Activated CD8-positive, alpha-beta memory T cell treated with anti-CD3 and anti-CD28 coated beads, Interleukin-2, amount 10 ng/mL, durations not matched to agents 7 days and 5 days (primary cell): Measurements from ENCODE around the gene KMT2A. TPM values are rescaled to one million over a fixed set of nuclear protein-coding genes. Genes with fewer than 3 reads are reported as not detected.
"Not testable (repeated sequence)": the region's sequence is repeated elsewhere in the genome, so short reads cannot be mapped to it uniquely, and the experiment has no call there.

Source experiments
- ATAC-seq: fragments of 150-1000 bp; cut with Tn5 transposase; one replicate; pipeline ENCODE4 v1.10.0; 2021; ENCODE audit warnings: moderate library complexity
- CTCF ChIA-PET: fragments of 350-600 bp; sonication (Branson Sonifier 250); formaldehyde crosslinking; loops from one replicate; lab custom pipeline; 2021; ENCODE audit warnings: antibody characterized with exemption; lab: Charles Lee
- DNase-seq: peaks from one replicate; pipeline ENCODE4 v3.0.0-alpha.2; 2020
- H3K27ac Mint-ChIP-seq: one replicate; pipeline ENCODE4 v1.8.0; 2021; ENCODE audit warnings: mild to moderate bottlenecking, mixed read lengths
- H3K27me3 Mint-ChIP-seq: one replicate; pipeline ENCODE4 v1.8.0; 2021; ENCODE audit warnings: mixed read lengths
- H3K36me3 Mint-ChIP-seq: one replicate; pipeline ENCODE4 v1.8.0; 2021; ENCODE audit warnings: mild to moderate bottlenecking, mixed read lengths
- H3K4me1 Mint-ChIP-seq: one replicate; pipeline ENCODE4 v1.8.0; 2021; ENCODE audit warnings: mixed read lengths
- H3K4me3 Mint-ChIP-seq: one replicate; pipeline ENCODE4 v1.8.0; 2021; ENCODE audit warnings: mild to moderate bottlenecking, moderate library complexity, mixed read lengths
- H3K9me3 Mint-ChIP-seq: one replicate; pipeline ENCODE4 v1.8.0; 2022; ENCODE audit warnings: low read depth, mixed read lengths
- total RNA-seq, 2 experiments: library from RNA; stranded (reverse); gene quantifications; one replicate each; pipeline ENCODE4 v1.2.3, GENCODE V29; 2021

Gene KMT2A
- total RNA-seq, 2 experiments from 2014 or later: 116 to 125 TPM

DNA sequence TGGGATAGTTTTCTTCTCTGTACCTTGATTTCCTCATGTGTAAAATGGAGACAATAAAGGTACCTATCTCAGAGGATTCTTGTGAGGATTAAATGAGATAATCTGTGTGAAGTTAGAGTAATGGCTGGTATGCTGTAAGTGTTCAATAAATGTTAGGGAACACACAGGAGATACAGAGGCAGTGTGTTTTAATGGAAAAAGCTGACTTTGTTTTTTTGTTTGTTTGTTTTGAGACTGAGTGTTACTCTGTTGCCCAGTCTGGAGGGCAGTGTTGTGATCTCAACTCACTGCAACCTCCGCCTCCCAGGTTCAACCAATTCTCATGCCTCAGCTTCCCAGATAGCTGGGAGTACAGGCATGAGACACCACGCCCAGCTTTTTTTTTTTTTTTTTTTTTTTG is 133.4 kb downstream of the KMT2A start:
- ATAC-seq (no peak), DNase-seq (no peak)
- Mint-ChIP-seq H3K27ac (no peak overlapping the region), H3K4me1 (peaks cover 40% of the 10 kb centered on the region), H3K36me3 (peaks cover 4% of the 10 kb centered on the region), H3K9me3 (no peaks in the 10 kb centered on the region), H3K27me3 (no peaks in the 10 kb centered on the region), H3K4me3 (no peak overlapping the region)
- CTCF ChIA-PET: interaction anchor here (0.6 to 1.4 kb wide), 3 partner anchors 25 to 373 kb away, joined by 3 to 5 read pairs (median 3); no protein-coding TSS in a partner anchor

DNA sequence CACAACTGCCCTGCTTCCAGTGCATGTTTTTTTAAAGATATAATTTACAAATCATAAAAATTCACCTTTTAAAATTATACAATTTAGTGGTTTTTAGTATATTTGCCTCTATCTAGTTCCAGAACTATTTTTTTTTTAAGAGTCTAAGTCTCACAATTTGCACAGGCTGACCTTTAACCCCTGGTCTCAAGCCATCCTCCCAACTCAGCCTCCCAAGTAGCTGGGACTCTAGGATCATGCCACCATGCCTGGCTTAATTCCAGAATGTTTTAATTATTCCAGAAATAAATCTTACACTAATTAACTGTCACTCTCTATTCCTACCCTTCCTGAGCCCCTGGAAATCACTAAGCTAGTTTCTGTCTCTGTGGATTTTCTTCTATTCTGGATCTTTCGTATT is 134.5 kb downstream of the KMT2A start:
- Mint-ChIP-seq H3K36me3 (peaks cover 4% of the 10 kb centered on the region), H3K9me3 (no peaks in the 10 kb centered on the region), H3K4me1 (peaks cover 45% of the 10 kb centered on the region), H3K4me3 (no peak overlapping the region), H3K27me3 (no peaks in the 10 kb centered on the region), H3K27ac (no peak overlapping the region)
- CTCF ChIA-PET: interaction anchor here (1.1 to 1.3 kb wide), 2 partner anchors 38 to 119 kb away, joined by 5 read pairs; no protein-coding TSS in a partner anchor
- DNase-seq (no peak), ATAC-seq (no peak)

DNA sequence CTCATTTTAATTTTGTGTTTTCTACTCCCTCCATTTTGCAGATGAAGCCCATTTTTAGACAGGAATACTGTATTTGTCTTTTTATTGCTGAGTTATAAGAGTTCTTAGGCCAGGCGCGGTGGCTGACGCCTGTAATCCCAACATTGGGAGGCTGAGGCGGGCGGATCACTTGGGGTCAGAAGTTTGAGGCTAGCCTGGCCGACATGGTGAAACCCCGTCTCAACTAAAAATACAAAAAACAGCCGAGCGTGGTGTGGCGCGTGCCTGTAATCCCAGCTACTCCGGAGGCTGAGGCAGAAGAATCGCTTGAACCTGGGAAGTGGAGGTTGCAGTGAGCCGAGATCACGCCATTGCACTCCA is 135.4 kb downstream of the KMT2A start:
- not testable (repeated sequence) for H3K9me3 Mint-ChIP-seq, ATAC-seq, H3K27me3 Mint-ChIP-seq, H3K36me3 Mint-ChIP-seq
- peak; percentile 46 for DNase-seq
- CTCF ChIA-PET: interaction anchor here (1.1 to 1.5 kb wide), 2 partner anchors 38 to 400 kb away, joined by 3 to 5 read pairs; no protein-coding TSS in a partner anchor
- Mint-ChIP-seq H3K4me1 (peaks cover 46% of the 10 kb centered on the region), H3K27ac (peak overlapping the region; percentile 94), H3K4me3 (peak overlapping the region; percentile 90)

DNA sequence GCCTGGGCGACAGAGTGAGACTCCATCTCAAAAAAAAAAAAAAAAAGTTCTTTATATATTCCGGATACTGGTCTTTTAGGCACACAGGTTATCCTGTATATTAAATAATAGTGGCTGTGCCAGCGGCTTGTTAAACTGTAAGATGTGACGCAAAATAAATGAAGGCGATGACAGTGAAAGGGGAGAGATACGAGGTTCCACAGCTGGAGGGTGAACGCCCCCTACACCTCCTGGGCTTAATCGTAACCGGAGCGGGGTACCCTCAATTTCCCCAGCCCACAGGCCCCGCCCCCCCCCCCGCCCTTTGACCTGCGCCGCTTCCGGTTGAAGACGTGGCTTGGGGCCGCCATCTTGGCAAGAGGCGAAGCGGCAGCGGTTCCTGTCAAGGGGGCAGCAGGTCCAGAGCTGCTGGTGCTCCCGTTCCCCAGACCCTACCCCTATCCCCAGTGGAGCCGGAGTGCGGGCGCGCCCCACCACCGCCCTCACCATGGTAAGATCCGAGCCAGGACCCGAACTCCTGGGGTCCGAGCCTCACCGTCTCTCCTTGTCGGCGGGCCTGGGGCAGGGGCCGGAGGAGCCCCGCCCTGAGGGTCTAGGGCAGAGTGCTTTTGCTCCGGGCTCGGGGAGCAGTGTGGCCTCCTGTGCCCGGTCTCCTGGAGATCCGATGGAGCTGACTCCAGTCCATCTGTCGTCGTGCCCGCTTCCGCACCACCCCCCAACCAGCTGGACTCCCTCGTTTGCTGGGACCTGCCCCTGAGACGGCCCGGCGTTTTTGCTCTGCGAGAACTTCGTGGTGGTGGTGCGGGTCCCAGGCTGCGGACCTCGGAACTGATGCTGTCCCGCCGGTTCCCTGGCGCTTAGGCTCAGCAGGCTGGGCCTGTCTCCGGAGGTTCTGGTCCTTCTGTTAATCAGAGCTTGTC is 136.0 kb downstream of the KMT2A start, which contains the start of gene ARCN1:
Gene ARCN1 (plus strand): TSS at position 349 of the 920 bp plus-strand sequence. CDS start 139 bp downstream, at position 488.
- ATAC-seq (peak; percentile 77), DNase-seq (peak; percentile 87)
- peak within 1 kb of the TSS; percentile 90 for H3K4me3 Mint-ChIP-seq
- H3K27me3 Mint-ChIP-seq: no peaks in the 10 kb centered on the region
- H3K4me1 Mint-ChIP-seq: peaks cover 49% of the 10 kb centered on the region
- H3K36me3 Mint-ChIP-seq: peaks cover 13% of the 10 kb centered on the region
- no peaks in the 10 kb centered on the region for H3K9me3 Mint-ChIP-seq
- CTCF ChIA-PET: interaction anchor here (0.9 to 1.5 kb wide), 6 partner anchors 20 to 401 kb away, joined by 3 to 5 read pairs (median 3); no protein-coding TSS in a partner anchor
- peak within 1 kb of the TSS; percentile 94 for H3K27ac Mint-ChIP-seq

DNA sequence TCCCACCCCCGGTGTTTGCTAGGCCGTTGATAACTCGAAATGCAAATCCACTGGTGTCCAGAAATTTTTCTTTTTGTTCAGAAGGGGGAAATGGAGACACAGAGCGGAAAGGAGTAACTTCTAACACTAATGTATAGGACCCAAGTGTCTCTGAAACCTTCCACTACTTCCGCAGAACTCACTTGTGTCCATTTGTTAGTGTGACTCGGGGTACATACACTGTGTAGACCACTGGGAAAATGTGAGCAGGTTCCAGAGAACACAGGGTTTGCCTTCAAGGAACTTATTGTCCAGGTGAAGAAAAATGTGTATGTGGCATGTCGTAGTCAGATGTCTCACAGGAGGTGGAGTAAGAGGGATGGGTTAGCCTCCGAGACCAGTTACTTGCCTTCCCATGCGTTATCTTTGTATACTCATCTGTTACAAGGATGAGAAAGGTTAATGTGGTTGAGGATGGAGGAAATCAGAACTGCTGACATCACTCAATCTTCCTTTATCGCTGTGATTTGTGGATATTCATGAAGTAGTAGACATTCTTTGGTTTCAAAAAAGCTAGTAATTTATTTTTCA is 136.8 kb downstream of the KMT2A start:
- CTCF ChIA-PET: interaction anchor here (0.9 to 2.6 kb wide), 6 partner anchors 20 to 402 kb away, joined by 3 to 7 read pairs (median 3); no protein-coding TSS in a partner anchor
- peak; percentile 54 for DNase-seq
- peaks cover 52% of the 10 kb centered on the region for H3K4me1 Mint-ChIP-seq

DNA sequence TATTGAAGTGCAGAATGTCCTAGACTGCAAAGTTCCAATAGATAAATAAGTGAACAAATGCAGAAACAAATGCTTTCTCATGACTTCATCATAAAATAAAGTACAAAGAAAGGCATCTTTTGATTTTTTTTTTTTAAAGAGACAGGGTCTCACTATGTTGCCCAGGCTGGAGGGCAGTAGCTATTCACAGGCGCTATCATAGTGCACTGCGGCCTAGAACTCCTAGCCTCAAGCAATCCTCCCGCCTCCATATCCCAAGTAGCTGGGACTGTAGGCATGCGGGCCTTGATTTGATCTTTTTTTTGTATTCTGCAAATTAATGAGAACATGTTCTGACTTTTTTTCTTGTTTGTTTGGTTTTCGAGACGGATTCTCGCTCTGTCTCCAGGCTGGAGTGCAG is 138.3 kb downstream of the KMT2A start:
- CTCF ChIA-PET: interaction anchor here (2.6 kb wide), 1 partner anchor 21 kb away, joined by 7 read pairs; no protein-coding TSS in a partner anchor
- no peak overlapping the region for H3K4me3 Mint-ChIP-seq
- H3K36me3 Mint-ChIP-seq: peaks cover 17% of the 10 kb centered on the region
- no peak for DNase-seq
- no peak for ATAC-seq
- no peaks in the 10 kb centered on the region for H3K9me3 Mint-ChIP-seq
- H3K4me1 Mint-ChIP-seq: peaks cover 53% of the 10 kb centered on the region
- H3K27me3 Mint-ChIP-seq: no peaks in the 10 kb centered on the region
- H3K27ac Mint-ChIP-seq: no peak overlapping the region

More for the DNA sequence above, 136.8 kb downstream of the KMT2A start:
- peak overlapping the region; percentile 90 for H3K4me3 Mint-ChIP-seq
- peak; percentile 58 for ATAC-seq
- H3K36me3 Mint-ChIP-seq: peaks cover 17% of the 10 kb centered on the region
- H3K27ac Mint-ChIP-seq: peak overlapping the region; percentile 94
- H3K9me3 Mint-ChIP-seq: no peaks in the 10 kb centered on the region
- H3K27me3 Mint-ChIP-seq: no peaks in the 10 kb centered on the region

Other genes starting within 250 kb of the KMT2A start
- gene JAML, start 211.5 kb upstream of the KMT2A start, total RNA-seq: 100 to 1,000 TPM; 139 to 142 TPM
- gene MPZL3, start 184.1 kb upstream of the KMT2A start, total RNA-seq: 10 to 100 TPM; 20.4 to 28.4 TPM
- 1 to 10 TPM; 3.0 to 3.2 TPM for gene MPZL2, start 172.2 kb upstream of the KMT2A start, total RNA-seq
- gene CD3E, start 131.8 kb upstream of the KMT2A start, total RNA-seq: 100 to 1,000 TPM; 526 to 535 TPM
- 100 to 1,000 TPM; 428 to 526 TPM for gene CD3D, start 93.8 kb upstream of the KMT2A start, total RNA-seq
- 100 to 1,000 TPM; 192 to 218 TPM for gene CD3G, start 92.1 kb upstream of the KMT2A start, total RNA-seq
- 10 to 100 TPM; 43.4 to 47.8 TPM for gene UBE4A, start 76.9 kb upstream of the KMT2A start, total RNA-seq
- gene ATP5MG, start 34.9 kb upstream of the KMT2A start, total RNA-seq: 100 to 1,000 TPM; 278 to 295 TPM
- under 1 TPM; 0.66 to 0.82 TPM for gene TTC36, start 91.0 kb downstream of the KMT2A start, total RNA-seq
- gene TMEM25, start 94.7 kb downstream of the KMT2A start, total RNA-seq: 1 to 10 TPM; 8.4 to 8.6 TPM
- 10 to 100 TPM; 10.4 to 13.1 TPM for gene IFT46, start 129.4 kb downstream of the KMT2A start, total RNA-seq
- 100 to 1,000 TPM in 1 of 2 experiments, 10 to 100 TPM in 1; 98.9 to 130 TPM for gene ARCN1, start 135.9 kb downstream of the KMT2A start, total RNA-seq
- 1 to 10 TPM in 1 of 2 experiments, under 1 TPM in 1; 0.91 to 1.3 TPM for gene PHLDB1, start 171.1 kb downstream of the KMT2A start, total RNA-seq
- gene TREH, start 243.2 kb downstream of the KMT2A start, total RNA-seq: not detected